ENCODE data around the gene KAZN. TPM values are rescaled to one million over a fixed set of nuclear protein-coding genes. Genes with fewer than 3 reads are reported as not detected.

Gene KAZN
- total RNA-seq, 1 experiment from 2014 or later, result 15.6 TPM

GRCh38 chr1:14928412-14928811 is 329.9 kb downstream of the KAZN start:
- CTCF ChIA-PET, result no interaction called here
- H3F3A ChIP-seq (ENCODE audit: insufficient read depth, low read depth), result no peaks in the 10 kb centered on the region
- H3K27ac ChIP-seq, result no peak overlapping the region
- no peaks in the 10 kb centered on the region for H3K9me3 ChIP-seq (ENCODE audit: insufficient read depth, low read depth)
- POLR2A ChIA-PET (ENCODE audit: unreplicated experiment), result no interaction called here
- no peak for DNase-seq
- no peak overlapping the region for H2AFZ ChIP-seq
- peaks cover 7% of the 10 kb centered on the region; the same call in 1 of the 2 replicates for H3K4me1 ChIP-seq (replicated peaks; ENCODE audit: insufficient read depth)
- no peaks in the 10 kb centered on the region for H3K9me2 ChIP-seq (ENCODE audit: insufficient read depth)
- no peaks in the 10 kb centered on the region for H3K79me2 ChIP-seq (ENCODE audit: low read depth)
- no peaks in the 10 kb centered on the region for H4K20me1 ChIP-seq (ENCODE audit: insufficient read depth)
- no peak overlapping the region for H3K4me2 ChIP-seq
- H3K36me3 ChIP-seq (ENCODE audit: low read depth), result no peaks in the 10 kb centered on the region
- TF ChIP-seq CTCF (conservative IDR thresholded peaks at IDR 0.05) (no peak), EZH2 (IDR thresholded peaks at IDR 0.05; ENCODE audit: low read depth) (no peak)
- peaks cover 11% of the 10 kb centered on the region for H3K27me3 ChIP-seq (ENCODE audit: insufficient read depth, low read depth)
- intact Hi-C loops (cut with micrococcal nuclease; ENCODE audit: unreplicated experiment), result loop anchor here (10.0 kb wide), 1 partner anchor 176 kb away; no protein-coding TSS in a partner anchor
- no TSS peak for BruUV-seq (replicated peaks)
- no peak overlapping the region for H3K4me3 ChIP-seq

DNA sequence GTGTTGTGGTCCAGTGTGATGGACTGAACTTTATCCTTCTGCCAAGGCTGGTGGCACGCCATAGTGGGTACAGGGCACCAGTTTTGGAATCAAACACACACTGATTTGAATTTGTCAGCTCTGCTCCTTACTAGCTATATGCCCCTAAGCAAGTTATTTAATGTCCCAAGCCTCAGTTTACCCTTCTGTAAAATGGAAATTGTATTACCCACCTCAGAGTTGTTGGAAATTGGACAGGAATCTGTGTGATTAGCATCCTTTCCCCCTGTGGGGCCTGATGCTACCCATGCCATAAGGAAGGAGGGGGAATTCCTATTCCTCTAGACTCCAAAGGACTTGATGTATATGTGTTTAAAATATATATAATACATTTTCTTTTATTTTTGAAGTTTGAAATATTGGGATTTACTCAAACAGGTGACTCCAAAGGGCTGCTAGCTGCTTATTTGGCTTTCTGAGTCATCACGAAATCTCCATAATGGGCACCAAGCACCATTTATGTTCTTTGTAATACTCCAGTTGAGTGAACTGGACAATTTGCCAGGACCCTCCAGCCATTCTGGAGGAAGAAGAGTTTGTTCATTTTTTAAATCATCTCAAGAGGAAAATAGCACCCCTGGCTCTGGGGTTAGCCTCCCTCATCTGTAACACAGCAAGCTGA is 330.5 kb downstream of the KAZN start:
- ChIA-PET CTCF (no interaction called here), POLR2A (ENCODE audit: unreplicated experiment) (no interaction called here)
- DNase-seq, result no peak
- Histone ChIP-seq H3K4me1 (replicated peaks; ENCODE audit: insufficient read depth) (peaks cover 7% of the 10 kb centered on the region; the same call in 1 of the 2 replicates), H4K20me1 (ENCODE audit: insufficient read depth) (no peaks in the 10 kb centered on the region), H3K9me3 (ENCODE audit: insufficient read depth, low read depth) (no peaks in the 10 kb centered on the region), H3K9me2 (ENCODE audit: insufficient read depth) (no peaks in the 10 kb centered on the region), H3K36me3 (ENCODE audit: low read depth) (no peaks in the 10 kb centered on the region), H3K4me3 (no peak overlapping the region), H3F3A (ENCODE audit: insufficient read depth, low read depth) (no peaks in the 10 kb centered on the region), H3K27me3 (ENCODE audit: insufficient read depth, low read depth) (peaks cover 11% of the 10 kb centered on the region), H3K27ac (no peak overlapping the region), H2AFZ (no peak overlapping the region), H3K4me2 (no peak overlapping the region), H3K79me2 (ENCODE audit: low read depth) (no peaks in the 10 kb centered on the region)
- no TSS peak for BruUV-seq (replicated peaks)
- intact Hi-C loops (cut with micrococcal nuclease; ENCODE audit: unreplicated experiment), result loop anchor here (10.0 kb wide), 1 partner anchor 176 kb away; no protein-coding TSS in a partner anchor
- TF ChIP-seq EZH2 (IDR thresholded peaks at IDR 0.05; ENCODE audit: low read depth), result no peak
- no peak for TF ChIP-seq CTCF (conservative IDR thresholded peaks at IDR 0.05)

DNA sequence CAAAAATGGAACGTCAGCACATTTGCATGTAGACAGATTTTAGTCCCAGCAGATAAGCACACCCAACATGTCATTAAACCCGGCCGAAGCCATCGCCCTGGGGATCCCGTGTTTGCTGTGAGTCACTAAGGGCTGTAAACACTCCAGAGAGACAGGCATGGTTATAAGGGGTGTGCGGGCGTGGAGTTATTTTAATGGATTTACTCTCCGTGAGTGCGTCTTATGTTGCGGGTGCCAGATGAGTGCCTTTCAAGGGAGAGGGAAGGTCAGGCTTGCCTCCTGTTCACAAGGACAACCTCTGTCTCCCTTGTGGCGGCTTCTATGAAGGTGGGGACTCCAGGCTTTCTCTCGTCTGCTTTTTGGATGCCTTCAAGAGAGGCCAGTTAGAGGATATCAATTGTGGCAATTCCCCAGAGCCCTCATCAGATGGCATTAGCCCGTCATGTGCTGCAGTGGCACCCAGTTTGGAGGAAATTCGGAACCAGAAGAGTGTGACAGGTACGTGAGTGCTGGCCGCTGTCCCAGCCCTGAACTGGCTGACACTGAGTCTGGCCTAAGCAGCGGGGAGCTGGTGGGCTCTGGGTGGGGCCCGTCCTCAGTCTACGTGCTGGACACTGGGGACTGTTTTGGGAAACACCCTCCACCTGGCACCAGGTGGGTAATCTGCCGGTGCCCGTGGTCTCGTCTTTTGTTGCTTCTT is 331.2 kb downstream of the KAZN start:
- Histone ChIP-seq H3F3A (ENCODE audit: insufficient read depth, low read depth) (no peaks in the 10 kb centered on the region), H3K4me1 (replicated peaks; ENCODE audit: insufficient read depth) (peaks cover 7% of the 10 kb centered on the region; the same call in 1 of the 2 replicates), H3K27ac (no peak overlapping the region), H3K4me3 (no peak overlapping the region), H3K9me2 (ENCODE audit: insufficient read depth) (no peaks in the 10 kb centered on the region), H3K9me3 (ENCODE audit: insufficient read depth, low read depth) (no peaks in the 10 kb centered on the region), H3K36me3 (ENCODE audit: low read depth) (no peaks in the 10 kb centered on the region), H3K27me3 (ENCODE audit: insufficient read depth, low read depth) (peaks cover 10% of the 10 kb centered on the region), H3K4me2 (no peak overlapping the region), H3K79me2 (ENCODE audit: low read depth) (no peaks in the 10 kb centered on the region), H2AFZ (no peak overlapping the region), H4K20me1 (ENCODE audit: insufficient read depth) (no peaks in the 10 kb centered on the region)
- TF ChIP-seq EZH2 (IDR thresholded peaks at IDR 0.05; ENCODE audit: low read depth) (no peak), CTCF (conservative IDR thresholded peaks at IDR 0.05) (no peak)
- no TSS peak for BruUV-seq (replicated peaks)
- intact Hi-C loops (cut with micrococcal nuclease; ENCODE audit: unreplicated experiment), result loop anchor here (10.0 kb wide), 1 partner anchor 175 kb away; no protein-coding TSS in a partner anchor
- DNase-seq, result no peak
- ChIA-PET POLR2A (ENCODE audit: unreplicated experiment) (no interaction called here), CTCF (interaction anchor here (0.6 kb wide), 1 partner anchor 15 kb away, joined by 3 read pairs; no protein-coding TSS in a partner anchor)
